Effector memory CD8-positive, alpha-beta T cell (primary cell): ENCODE measurements around the gene TRPV3.
A peak's percentile ranks its signal among the peaks of the same experiment; 100 is the strongest.
"Not testable (repeated sequence)": the region's sequence is repeated elsewhere in the genome, so short reads cannot be mapped to it uniquely, and the experiment has no call there.

Experiments used
- ATAC-seq: fragments of 150-1000 bp; cut with Tn5 transposase; replicated peaks from 2 replicates; pipeline ENCODE4 v1.10.0; 2021; ENCODE audit warnings: mild to moderate bottlenecking, moderate library complexity
- DNase-seq, 3 experiments: peaks; one replicate each; pipeline ENCODE4 v3.0.0; 2021
- H3K27ac Mint-ChIP-seq, 2 donors: one replicate each; pipeline ENCODE4 v1.8.0; 2022; ENCODE audit warnings: mild to moderate bottlenecking in 2 of 2, mixed read lengths in 2 of 2, moderate library complexity in 2 of 2
- H3K27me3 Mint-ChIP-seq, 2 donors: one replicate each; pipeline ENCODE4 v1.8.0; 2022; ENCODE audit warnings: mixed read lengths in 2 of 2
- H3K36me3 Mint-ChIP-seq: one replicate; pipeline ENCODE4 v1.8.0; 2022; ENCODE audit warnings: mild to moderate bottlenecking, moderate library complexity, mixed read lengths; ENCODE audit not compliant: insufficient read depth
- H3K4me1 Mint-ChIP-seq, 2 donors: one replicate each; pipeline ENCODE4 v1.8.0; 2022; ENCODE audit warnings: low read depth in 2 of 2, mixed read lengths in 2 of 2
- H3K4me3 Mint-ChIP-seq, 2 donors: one replicate each; pipeline ENCODE4 v1.8.0; 2022; ENCODE audit warnings: mild to moderate bottlenecking in 2 of 2, mixed read lengths in 2 of 2, moderate library complexity in 2 of 2
- H3K9me3 Mint-ChIP-seq, 2 donors: one replicate each; pipeline ENCODE4 v1.8.0; 2022; ENCODE audit warnings: mixed read lengths in 2 of 2

Gene TRPV3

DNA sequence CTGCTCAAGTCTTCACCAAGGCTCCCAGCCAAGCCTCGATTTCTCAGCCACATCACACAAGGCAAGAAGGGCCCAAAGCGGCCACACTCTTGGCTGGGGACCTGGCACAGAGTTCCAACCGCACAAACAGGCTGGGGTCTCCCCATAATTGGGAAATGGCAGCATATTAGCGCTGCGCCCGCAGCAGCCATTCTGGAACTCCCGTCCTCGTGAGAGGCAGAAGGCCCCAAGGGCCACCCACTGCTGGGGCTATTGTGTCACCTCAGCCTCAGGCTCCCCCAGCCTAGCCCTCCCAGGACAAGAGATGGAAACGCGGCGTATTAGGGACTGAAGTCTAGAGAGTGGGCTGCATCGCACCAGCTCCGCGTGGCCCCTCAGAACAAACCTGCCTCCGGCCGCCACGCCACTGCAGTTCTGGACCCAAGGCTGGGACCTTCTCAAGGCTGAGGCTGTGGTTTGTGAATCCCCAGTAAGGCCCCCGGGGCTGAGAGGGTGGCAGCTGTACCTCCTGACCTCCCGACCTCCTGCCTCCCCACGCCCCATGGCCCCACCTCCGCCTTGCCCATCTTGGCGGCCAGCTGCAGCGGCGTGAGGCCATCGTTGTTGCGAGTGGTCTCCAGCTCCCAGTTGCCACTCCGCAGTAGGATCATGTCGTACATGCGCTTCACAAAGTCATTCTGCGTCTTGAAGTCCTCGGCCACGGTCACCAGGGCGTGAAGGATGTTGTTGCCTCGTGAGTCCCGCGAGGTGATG is 25.3 kb downstream of the TRPV3 start:
- Mint-ChIP-seq H3K27ac (no peak overlapping the region), H3K36me3 (peaks cover 8% of the 10 kb centered on the region), H3K4me3 (no peak overlapping the region), H3K4me1 (peaks cover 0 to 6% of the 10 kb centered on the region in 2 donors), H3K9me3 (no peaks in the 10 kb centered on the region), H3K27me3 (peaks cover 19 to 21% of the 10 kb centered on the region in 2 donors)
- ATAC-seq, result no peak
- DNase-seq, result no peak

DNA sequence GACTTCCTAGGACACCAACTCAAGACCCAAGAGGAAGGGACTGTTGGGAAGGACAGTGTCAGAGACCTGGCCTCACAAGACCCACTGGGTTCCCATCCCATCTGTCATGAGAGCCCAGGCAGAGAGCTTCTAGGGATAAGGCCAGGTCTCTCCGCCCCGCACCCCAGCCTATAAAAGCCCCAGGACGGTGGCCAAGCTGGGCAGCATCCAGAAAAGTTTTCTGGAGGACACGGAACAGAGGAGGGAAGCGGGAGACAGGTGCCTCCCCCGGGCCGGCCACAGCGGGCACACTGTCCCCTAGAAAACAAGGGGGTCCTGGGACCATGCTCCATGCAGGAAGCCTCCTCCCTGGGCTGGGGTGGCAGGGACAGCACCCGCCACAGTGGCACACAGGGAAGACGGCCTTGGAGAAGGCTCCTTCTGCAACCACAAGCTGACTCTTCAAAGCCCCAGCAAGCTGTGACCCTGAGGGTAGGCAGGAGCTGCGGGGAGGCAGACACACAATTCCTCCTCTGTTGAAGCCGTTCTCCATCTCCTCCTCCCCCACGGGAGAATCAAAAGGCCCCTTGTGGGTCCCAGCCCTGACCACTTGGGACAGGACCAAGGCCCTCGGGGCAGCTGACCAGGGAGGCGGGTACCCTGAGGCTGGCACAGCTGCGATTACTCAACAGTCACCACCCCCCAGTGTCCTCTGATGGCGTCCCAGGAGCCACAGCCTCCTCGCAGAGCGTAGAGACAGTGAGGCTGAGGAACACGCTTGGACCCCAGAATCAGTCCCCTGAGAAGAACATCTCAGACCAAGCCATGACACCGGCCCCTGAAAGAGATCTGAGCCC is 26.1 kb downstream of the TRPV3 start:
- no peak for DNase-seq
- Mint-ChIP-seq H3K27ac (no peak overlapping the region), H3K36me3 (peaks cover 8% of the 10 kb centered on the region), H3K27me3 (peaks cover 15 to 21% of the 10 kb centered on the region in 2 donors), H3K4me1 (peaks cover 0 to 6% of the 10 kb centered on the region in 2 donors), H3K4me3 (no peak overlapping the region), H3K9me3 (no peaks in the 10 kb centered on the region)
- no peak for ATAC-seq

DNA sequence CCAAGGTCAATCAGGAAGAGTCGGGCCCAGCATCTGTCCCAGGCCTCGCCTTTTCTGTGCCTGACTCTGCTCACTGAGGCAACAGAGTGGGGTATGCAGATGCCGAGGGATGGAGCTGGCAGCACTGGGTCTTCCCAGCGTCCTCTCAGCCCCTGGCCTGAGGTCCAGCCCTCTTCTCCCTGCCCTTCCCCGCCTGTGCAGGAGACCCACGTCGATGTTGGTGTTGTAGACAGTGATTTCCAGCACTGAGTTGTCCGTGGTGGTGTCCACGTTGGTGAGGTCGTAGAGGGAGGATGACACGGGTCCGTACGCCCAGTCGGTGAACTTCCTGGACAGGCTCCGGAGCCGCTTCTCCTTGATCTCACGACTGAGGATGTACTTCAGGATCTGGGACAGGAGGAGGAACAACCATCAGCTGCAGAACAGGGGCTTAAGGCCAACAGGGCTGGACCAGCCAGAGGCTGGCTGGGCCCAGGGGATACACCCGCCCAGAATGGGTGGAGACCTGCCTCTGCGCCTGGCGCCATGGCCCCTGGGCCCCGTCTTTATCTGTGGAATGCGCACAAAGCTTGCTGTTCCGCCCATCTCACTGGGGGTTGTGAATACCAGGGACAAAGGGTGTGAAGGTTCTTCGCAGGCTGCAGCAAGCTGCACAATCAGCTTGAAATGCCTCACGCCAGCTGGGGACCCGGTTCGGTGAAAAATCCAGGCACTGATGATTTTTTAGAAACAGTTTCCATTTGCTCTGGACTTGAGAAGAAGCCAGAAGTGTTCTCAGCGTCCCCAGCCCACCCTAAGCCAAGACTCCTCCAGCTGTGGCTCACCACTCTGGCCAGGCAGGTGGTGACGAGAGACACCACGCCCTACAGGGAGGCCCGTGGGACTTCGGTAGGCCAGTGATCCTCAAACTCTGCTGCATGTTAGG is 27.5 kb downstream of the TRPV3 start:
- H3K9me3 Mint-ChIP-seq, result no peaks in the 10 kb centered on the region
- H3K27me3 Mint-ChIP-seq, result peaks cover 9 to 13% of the 10 kb centered on the region in 2 donors
- ATAC-seq, result no peak
- no peak overlapping the region for H3K4me3 Mint-ChIP-seq
- DNase-seq, result no peak
- H3K27ac Mint-ChIP-seq, result no peak overlapping the region
- peaks cover 0 to 2% of the 10 kb centered on the region in 2 donors for H3K4me1 Mint-ChIP-seq
- H3K36me3 Mint-ChIP-seq, result peaks cover 14% of the 10 kb centered on the region

DNA sequence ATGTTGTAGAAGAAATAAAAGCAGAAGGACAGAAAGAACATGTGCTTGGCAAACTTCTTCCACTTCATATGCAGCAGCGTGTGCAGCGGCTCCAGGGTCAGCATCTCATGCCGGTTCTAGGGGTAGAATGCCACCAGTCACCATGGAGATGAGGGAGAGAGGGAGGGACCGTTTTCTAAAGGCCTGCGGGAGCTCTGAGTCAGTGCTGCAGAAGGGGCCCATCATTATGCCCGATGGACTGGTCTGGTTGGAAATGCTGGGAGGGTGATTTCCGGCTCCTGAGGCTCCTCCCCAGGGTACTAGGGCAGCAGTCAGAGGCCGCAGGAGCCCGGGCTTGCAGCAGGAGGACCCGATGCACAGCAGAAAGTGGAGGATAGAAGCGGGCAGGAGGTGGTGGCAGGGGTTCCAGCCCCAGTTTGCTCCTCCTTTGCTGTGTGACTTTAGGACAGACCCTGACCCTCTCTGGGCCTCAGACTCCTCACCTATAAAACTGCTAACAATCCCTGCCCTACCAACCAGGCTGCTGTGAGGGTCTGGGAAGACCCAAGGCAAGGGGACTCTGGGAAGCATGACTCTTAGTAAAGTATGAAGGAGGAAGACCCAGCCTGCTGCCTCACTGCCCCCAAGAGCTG is 28.6 kb downstream of the TRPV3 start:
- Mint-ChIP-seq H3K27ac (no peak overlapping the region), H3K4me3 (no peak overlapping the region), H3K36me3 (peaks cover 10% of the 10 kb centered on the region), H3K9me3 (no peaks in the 10 kb centered on the region), H3K4me1 (peaks cover 0 to 2% of the 10 kb centered on the region in 2 donors), H3K27me3 (peaks cover 9 to 13% of the 10 kb centered on the region in 2 donors)
- no peak for DNase-seq
- no peak for ATAC-seq

DNA sequence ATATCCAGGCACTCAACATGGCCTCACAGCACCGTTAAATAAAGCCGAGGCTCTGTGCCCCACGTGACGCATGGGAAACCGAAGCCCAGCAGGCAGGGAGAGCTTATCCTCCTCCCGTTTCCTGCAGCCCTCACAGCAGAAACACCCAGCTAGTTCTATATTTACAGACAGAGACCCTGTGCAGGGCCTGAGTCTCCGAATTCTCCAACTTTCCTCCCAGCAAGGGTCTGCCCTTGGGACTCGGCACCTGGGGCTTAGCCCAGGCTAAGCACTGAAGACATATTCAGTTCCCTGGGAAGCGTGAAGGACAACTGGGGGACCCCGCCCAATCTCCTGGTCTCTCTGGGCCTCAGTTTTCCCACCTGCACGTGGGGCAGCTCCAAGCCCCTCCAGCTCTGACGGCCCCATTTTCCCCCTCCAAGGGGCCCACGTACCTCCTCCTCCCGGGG is 29.2 kb downstream of the TRPV3 start:
- peaks cover 10% of the 10 kb centered on the region for H3K36me3 Mint-ChIP-seq
- H3K4me1 Mint-ChIP-seq, result peaks cover 0 to 2% of the 10 kb centered on the region in 2 donors

DNA sequence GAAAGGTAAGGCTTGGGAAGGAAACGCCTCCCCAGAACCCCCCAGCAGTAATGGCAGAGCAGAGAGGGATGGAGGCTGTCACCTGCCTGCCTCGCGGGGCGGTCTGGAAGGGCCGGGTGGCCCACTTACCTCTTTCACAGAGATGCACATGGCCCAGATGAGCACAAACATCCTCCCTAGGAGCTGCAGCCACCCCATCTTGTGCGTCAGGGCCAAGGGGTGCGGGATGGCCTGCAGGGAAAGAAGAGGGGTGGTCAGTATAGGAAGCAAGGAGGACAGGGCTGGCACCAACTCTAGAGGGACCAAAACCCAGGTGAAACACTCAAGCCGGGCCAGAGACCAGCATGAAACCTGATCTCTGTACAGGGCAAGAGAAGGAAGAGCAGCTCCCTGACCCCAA is 29.7 kb downstream of the TRPV3 start:
- Mint-ChIP-seq H3K36me3 (peaks cover 10% of the 10 kb centered on the region), H3K4me3 (no peak overlapping the region), H3K9me3 (no peaks in the 10 kb centered on the region), H3K27me3 (peaks cover 7 to 8% of the 10 kb centered on the region in 2 donors), H3K4me1 (peaks cover 0 to 2% of the 10 kb centered on the region in 2 donors), H3K27ac (no peak overlapping the region)
- ATAC-seq (no peak), DNase-seq (no peak)

More for the DNA sequence above, 29.2 kb downstream of the TRPV3 start:
- Mint-ChIP-seq H3K27me3 (peaks cover 9 to 12% of the 10 kb centered on the region in 2 donors), H3K9me3 (no peaks in the 10 kb centered on the region), H3K4me3 (no peak overlapping the region), H3K27ac (no peak overlapping the region)
- ATAC-seq (no peak), DNase-seq (no peak)

DNA sequence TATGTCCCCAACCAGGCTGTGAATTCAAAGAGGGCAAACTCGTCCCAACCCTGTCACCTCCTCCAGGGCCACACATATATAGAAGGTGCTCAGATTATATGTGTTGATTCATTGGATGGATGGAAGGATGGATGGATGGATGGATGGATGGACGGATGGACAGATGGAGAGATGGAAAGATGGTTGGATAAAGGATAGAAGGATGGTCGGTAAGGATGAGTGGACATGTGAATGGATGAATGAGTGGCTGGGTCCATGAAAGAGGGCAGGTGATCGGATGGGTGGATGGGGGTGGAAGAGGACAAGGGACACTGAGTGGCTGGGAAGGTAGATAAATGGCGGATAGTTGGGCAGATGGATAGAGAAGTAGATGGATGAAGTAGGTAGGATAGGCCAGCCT is 30.1 kb downstream of the TRPV3 start:
- H3K27ac Mint-ChIP-seq, result no peak overlapping the region

DNA sequence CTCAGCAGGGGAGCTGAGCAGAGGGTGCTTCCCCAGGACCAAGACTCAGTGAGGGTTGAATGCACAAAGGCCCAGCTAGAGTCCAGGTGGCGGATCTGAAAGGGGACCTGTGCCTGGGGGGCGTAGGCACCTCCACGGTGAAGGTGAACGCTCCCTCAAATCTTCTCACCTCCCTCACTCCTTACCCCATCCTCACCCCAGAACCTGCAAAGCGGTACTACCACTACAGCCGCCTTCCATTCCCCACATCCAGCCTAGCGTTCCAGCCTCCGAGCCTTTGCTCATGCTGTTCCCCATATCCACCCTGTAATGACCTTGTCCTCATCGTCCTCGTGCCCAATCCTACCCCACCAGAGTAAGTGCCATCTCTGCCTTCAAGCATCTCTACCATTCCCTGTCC is 30.6 kb downstream of the TRPV3 start:
- no peaks in the 10 kb centered on the region for H3K9me3 Mint-ChIP-seq

More for the DNA sequence above, 30.1 kb downstream of the TRPV3 start:
- ATAC-seq, result no peak
- Mint-ChIP-seq H3K36me3 (peaks cover 7% of the 10 kb centered on the region), H3K4me3 (no peak overlapping the region), H3K27me3 (peaks cover 4 to 7% of the 10 kb centered on the region in 2 donors), H3K9me3 (no peaks in the 10 kb centered on the region), H3K4me1 (peaks cover 0 to under 1% of the 10 kb centered on the region in 2 donors)
- no peak for DNase-seq

DNA sequence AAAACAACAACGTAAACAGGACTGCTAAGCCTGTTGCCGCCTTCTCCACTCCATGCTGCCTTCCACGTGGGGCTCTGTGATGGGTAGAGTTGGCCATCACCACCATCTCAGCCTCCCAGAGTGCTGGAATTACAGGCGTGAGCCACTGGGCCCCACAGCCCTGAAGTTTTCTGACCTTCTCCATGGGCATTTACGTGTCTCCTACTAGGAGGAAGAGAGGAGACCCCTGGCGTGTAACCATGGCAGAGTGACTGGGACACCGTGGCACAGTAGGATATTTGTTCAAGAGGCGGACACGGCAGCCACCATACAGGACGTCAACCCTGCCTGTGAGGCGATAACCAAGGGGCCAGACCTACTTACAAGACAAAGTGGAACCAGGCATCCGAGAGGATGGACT is 31.1 kb downstream of the TRPV3 start:
- H3K27me3 Mint-ChIP-seq, result peaks cover 0 to 7% of the 10 kb centered on the region in 2 donors
- DNase-seq (no peak), ATAC-seq (no peak)
- H3K9me3 Mint-ChIP-seq, result no peaks in the 10 kb centered on the region
- no peak overlapping the region for H3K4me3 Mint-ChIP-seq
- H3K27ac Mint-ChIP-seq, result no peak overlapping the region
- H3K4me1 Mint-ChIP-seq, result no peaks in the 10 kb centered on the region
- H3K36me3 Mint-ChIP-seq, result peaks cover 7% of the 10 kb centered on the region

More for the DNA sequence above, 30.6 kb downstream of the TRPV3 start:
- H3K27me3 Mint-ChIP-seq, result peaks cover 0 to 7% of the 10 kb centered on the region in 2 donors
- H3K4me3 Mint-ChIP-seq, result no peak overlapping the region
- H3K27ac Mint-ChIP-seq, result no peak overlapping the region
- ATAC-seq (no peak), DNase-seq (no peak)
- H3K4me1 Mint-ChIP-seq, result no peaks in the 10 kb centered on the region
- peaks cover 7% of the 10 kb centered on the region for H3K36me3 Mint-ChIP-seq

DNA sequence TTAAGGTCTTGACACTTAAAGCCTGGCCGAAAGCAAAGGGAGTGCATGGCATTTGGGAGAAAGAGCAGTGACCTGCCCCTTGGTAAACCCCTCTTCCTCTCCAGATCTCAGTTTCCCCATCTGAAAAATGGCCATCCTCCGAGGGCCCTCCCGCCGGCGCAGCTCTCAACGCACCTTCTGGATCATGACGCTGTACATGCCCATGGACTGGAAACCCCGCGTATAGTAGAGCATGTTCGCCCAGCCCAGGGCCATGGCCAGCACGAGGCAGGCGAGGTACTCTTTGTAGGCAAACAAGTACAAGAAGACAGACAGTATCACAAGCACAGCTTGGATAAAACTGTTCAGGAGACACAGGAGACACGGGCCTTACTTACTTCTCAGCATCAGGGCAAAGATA is 33.6 kb downstream of the TRPV3 start:
- peaks cover 7% of the 10 kb centered on the region for H3K36me3 Mint-ChIP-seq
- H3K27me3 Mint-ChIP-seq, result peaks cover 0 to 7% of the 10 kb centered on the region in 2 donors
- ATAC-seq (no peak), DNase-seq (no peak)
- H3K4me3 Mint-ChIP-seq, result no peak overlapping the region
- no peak overlapping the region for H3K27ac Mint-ChIP-seq
- no peaks in the 10 kb centered on the region for H3K9me3 Mint-ChIP-seq
- H3K4me1 Mint-ChIP-seq, result no peaks in the 10 kb centered on the region

DNA sequence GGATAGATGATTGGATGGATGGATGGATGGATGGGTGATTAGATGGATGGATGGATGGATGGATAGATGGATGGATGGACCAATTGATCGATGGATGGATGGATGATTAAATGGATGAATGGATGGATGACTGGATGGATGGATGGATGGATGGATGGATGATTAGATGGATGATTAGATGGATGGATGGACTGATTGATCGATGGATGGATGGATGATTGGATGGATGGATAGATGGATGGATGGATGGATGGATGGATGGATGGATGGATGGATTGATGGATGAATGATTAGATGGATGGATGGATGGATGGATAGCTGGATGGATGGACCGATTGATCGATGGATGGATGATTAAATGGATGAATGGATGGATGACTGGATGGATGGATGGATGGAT is 38.1 kb downstream of the TRPV3 start:
- ATAC-seq, DNase-seq, H3K9me3 Mint-ChIP-seq, H3K36me3 Mint-ChIP-seq, H3K4me3 Mint-ChIP-seq, H3K27ac Mint-ChIP-seq: not testable (repeated sequence)
- Mint-ChIP-seq H3K27me3 (peaks cover 0 to 15% of the 10 kb centered on the region in 2 donors), H3K4me1 (peaks cover 7 to 13% of the 10 kb centered on the region in 2 donors)

DNA sequence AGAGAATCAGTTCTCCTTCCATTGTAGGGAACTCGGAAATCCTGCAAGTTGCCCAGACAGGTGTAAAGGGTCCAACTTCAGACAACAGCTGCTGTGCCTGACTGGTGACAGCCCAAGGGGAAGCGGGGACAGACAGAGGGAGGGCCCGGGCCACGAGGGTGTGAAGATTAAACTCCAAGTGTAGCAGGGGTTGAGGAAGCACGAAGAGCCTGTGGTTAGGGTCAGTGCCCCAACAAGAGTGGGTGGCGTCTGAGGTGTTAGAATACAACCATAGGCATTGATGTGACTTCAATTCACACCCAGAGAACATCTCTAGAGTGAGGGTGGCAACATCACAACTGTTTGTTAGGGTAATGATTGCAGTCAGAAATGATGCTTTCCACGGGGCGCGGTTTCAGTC is 42.7 kb downstream of the TRPV3 start:
- peaks cover 10 to 28% of the 10 kb centered on the region in 2 donors for H3K27me3 Mint-ChIP-seq
- peaks cover 7 to 13% of the 10 kb centered on the region in 2 donors for H3K4me1 Mint-ChIP-seq
- H3K4me3 Mint-ChIP-seq, result peak overlapping the region in 1 of 2 donors; percentile 50
- ATAC-seq, result peak; percentile 62
- peaks cover 5% of the 10 kb centered on the region for H3K36me3 Mint-ChIP-seq
- H3K9me3 Mint-ChIP-seq, result no peaks in the 10 kb centered on the region
- DNase-seq, result peak in 1 of 3 experiments; percentile 31
- H3K27ac Mint-ChIP-seq, result peak overlapping the region; percentile 70 to 84
